C4-2B (cell line): Measurements from ENCODE around the gene KRTAP10-5.
"Not testable (repeated sequence)": the region's sequence is repeated elsewhere in the genome, so short reads cannot be mapped to it uniquely, and the experiment has no call there.

ENCODE experiments used
- H3K27ac ChIP-seq: fragments of 450-650 bp; 2 replicates; pipeline ENCODE4 v1.5.1; 2017
- CTCF ChIP-seq: fragments of 450-650 bp; conservative IDR thresholded peaks from 2 replicates; pipeline ENCODE4 v1.5.1; 2017; ENCODE audit warnings: mild to moderate bottlenecking
- ZFX ChIP-seq: fragments of 450-650 bp; IDR thresholded peaks from 2 replicates; pipeline ENCODE4 v1.6.1; 2017

The KRTAP10-5 gene

GRCh38 chr21:44580231-44580821 is at the start of gene KRTAP10-5:
TSS of gene KRTAP10-5 (minus strand) at chr21:44580604. CDS start at chr21:44580578, 26 bp downstream.
- H3K27ac ChIP-seq = not testable (repeated sequence)

DNA sequence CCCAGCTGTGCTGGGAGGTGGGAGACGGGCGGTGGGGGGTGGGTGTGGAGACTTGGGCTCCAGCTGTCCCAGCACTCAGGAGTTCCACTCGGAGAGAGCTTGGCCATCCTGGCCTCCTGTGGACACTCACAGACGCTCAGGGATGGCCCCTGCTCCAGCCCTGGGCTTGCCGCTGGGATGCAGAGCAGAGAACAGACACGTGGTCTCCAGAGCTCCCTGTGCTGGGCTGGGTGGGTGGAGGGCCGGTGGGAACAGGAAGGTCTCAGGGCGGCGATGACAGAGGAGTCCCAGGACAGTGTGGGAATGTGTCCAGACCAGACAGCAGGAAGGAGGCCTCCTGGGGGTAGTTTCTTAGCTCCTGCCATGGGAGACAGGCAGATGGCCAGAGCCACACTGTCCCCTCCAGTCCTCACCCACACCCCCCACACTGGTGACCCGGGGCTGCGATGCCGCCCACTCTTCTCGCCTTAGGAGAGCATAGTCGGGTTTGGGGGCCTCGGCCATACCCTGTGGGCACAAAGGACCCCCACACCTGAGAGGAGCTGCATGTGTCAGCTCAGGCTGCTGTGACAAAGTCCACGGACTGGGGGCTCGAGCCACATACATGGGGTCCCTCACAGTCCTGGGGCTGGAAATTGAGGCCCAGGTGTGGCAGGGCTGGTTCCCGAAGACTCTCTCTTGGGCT is 48.4 kb upstream of the KRTAP10-5 start:
- no peak overlapping the region for H3K27ac ChIP-seq

DNA sequence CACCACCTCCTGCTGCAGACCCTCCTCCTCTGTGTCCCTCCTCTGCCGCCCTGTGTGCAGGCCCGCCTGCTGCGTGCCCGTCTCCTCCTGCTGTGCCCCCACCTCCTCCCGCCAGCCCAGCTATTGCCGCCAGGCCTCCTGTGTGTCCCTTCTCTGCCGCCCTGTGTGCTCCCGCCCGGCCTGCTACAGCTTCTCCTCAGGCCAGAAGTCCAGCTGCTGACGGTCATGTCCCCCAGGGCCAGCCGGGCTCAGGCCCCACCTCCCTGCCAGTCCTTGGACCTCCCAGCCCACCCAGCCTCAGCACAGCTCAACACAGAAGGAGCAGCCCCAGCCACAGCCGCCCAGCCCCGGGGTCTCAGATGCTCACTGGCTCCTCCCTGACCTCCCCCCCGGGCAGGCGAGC is 47.4 kb upstream of the KRTAP10-5 start:
- not testable (repeated sequence) for H3K27ac ChIP-seq

More for the DNA sequence above, 48.4 kb upstream of the KRTAP10-5 start:
- TF ChIP-seq ZFX (no peak), CTCF (no peak)

DNA sequence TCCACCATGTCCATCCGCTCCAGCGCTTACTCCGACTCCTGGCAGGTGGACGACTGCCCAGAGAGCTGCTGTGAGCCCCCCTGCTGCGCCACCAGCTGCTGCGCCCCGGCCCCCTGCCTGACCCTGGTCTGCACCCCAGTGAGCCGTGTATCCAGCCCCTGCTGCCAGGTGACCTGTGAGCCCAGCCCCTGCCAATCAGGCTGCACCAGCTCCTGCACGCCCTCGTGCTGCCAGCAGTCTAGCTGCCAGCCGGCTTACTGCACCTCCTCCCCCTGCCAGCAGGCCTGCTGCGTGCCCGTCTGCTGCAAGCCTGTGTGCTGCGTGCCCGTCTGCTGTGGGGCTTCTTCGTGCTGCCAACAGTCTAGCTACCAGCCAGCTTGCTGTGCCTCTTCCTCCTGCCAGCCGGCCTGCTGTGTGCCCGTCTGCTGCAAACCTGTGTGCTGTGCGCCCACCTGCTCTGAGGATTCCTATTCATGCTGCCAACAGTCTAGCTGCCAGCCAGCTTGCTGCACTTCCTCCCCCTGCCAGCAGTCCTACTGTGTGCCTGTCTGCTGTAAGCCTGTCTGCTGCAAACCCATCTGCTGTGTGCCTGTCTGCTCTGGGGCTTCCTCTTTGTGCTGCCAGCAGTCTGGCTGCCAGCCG is 46.9 kb upstream of the KRTAP10-5 start:
- not testable (repeated sequence) for H3K27ac ChIP-seq

GRCh38 chr21:44626673-44627143 is 46.3 kb upstream of the KRTAP10-5 start, which contains the start of gene KRTAP10-9:
TSS of gene KRTAP10-9 (plus strand) at chr21:44627093. CDS start at chr21:44627172, 79 bp downstream.
- TF ChIP-seq CTCF (no peak), ZFX (no peak)
- H3K27ac ChIP-seq = no peak within 1 kb of the TSS

- TF ChIP-seq CTCF = no peak
- no peak for TF ChIP-seq ZFX
- no peak overlapping the region for H3K27ac ChIP-seq
Measured at GRCh38 chr21:44626262-44626661, 45.9 kb upstream of the KRTAP10-5 start.

- H3K27ac ChIP-seq = no peak overlapping the region
- TF ChIP-seq ZFX (no peak), CTCF (no peak)
Measured at GRCh38 chr21:44625756-44626155, 45.4 kb upstream of the KRTAP10-5 start.

- TF ChIP-seq ZFX = no peak
- no peak for TF ChIP-seq CTCF
- no peak overlapping the region for H3K27ac ChIP-seq
Measured at GRCh38 chr21:44623575-44623974, 43.2 kb upstream of the KRTAP10-5 start.

GRCh38 chr21:44619886-44620285 is 39.5 kb upstream of the KRTAP10-5 start:
- TF ChIP-seq CTCF (no peak), ZFX (no peak)

More at GRCh38 chr21:44619886-44620285, 39.5 kb upstream of the KRTAP10-5 start:
- H3K27ac ChIP-seq = no peak overlapping the region
